Endodermal cell (in vitro differentiated cells): ENCODE results near the gene ERC1. TPM values are rescaled to one million over a fixed set of nuclear protein-coding genes. Genes with fewer than 3 reads are reported as not detected.

Experiments used
- DNase-seq: peaks from one replicate; pipeline ENCODE4 v3.0.0-alpha.2; 2017
- H3K27ac ChIP-seq: 2 replicates; pipeline ENCODE4 v1.5.1; 2013; ENCODE audit warnings: mild to moderate bottlenecking, low read depth, low read length, moderate library complexity
- H3K27me3 ChIP-seq: 2 replicates; pipeline ENCODE4 v1.6.1; 2013; ENCODE audit warnings: mild to moderate bottlenecking, low read length, moderate library complexity; ENCODE audit not compliant: insufficient read depth, control insufficient read depth, poor library complexity, severe bottlenecking
- H3K36me3 ChIP-seq: 2 replicates; pipeline ENCODE4 v1.7.0; 2013; ENCODE audit warnings: mild to moderate bottlenecking, low read length, moderate library complexity; ENCODE audit not compliant: control insufficient read depth, insufficient read depth
- H3K4me1 ChIP-seq: one replicate; pipeline ENCODE4 v1.7.0; 2013; ENCODE audit warnings: low read length; ENCODE audit not compliant: control insufficient read depth, insufficient read depth
- H3K4me3 ChIP-seq: 2 replicates; pipeline ENCODE4 v1.5.1; 2013; ENCODE audit warnings: mild to moderate bottlenecking, low read length, moderate library complexity
- H3K9ac ChIP-seq: 2 replicates; pipeline ENCODE4 v1.6.1; 2013; ENCODE audit warnings: mild to moderate bottlenecking, low read length, moderate library complexity; ENCODE audit not compliant: poor library complexity, severe bottlenecking; ENCODE audit errors: extremely low read depth
- H3K9me3 ChIP-seq: 2 replicates; pipeline ENCODE4 v1.6.1; 2013; ENCODE audit warnings: mild to moderate bottlenecking, low read length, moderate library complexity; ENCODE audit not compliant: control insufficient read depth
- H3K27ac Mint-ChIP-seq: 2 replicates; pipeline ENCODE4 v1.8.0; 2020; ENCODE audit warnings: mixed read lengths
- H3K27me3 Mint-ChIP-seq: 2 replicates; pipeline ENCODE4 v1.8.0; 2021; ENCODE audit warnings: mild to moderate bottlenecking, mixed read lengths; ENCODE audit not compliant: insufficient read depth
- H3K36me3 Mint-ChIP-seq: 2 replicates; pipeline ENCODE4 v1.8.0; 2020; ENCODE audit warnings: low read depth, mixed read lengths
- H3K4me1 Mint-ChIP-seq: 2 replicates; pipeline ENCODE4 v1.8.0; 2020; ENCODE audit warnings: mixed read lengths
- H3K4me3 Mint-ChIP-seq: 2 replicates; pipeline ENCODE4 v1.8.0; 2020; ENCODE audit warnings: mild to moderate bottlenecking, moderate library complexity, mixed read lengths
- H3K9me3 Mint-ChIP-seq: 2 replicates; pipeline ENCODE4 v1.8.0; 2020; ENCODE audit warnings: mild to moderate bottlenecking, mixed read lengths
- WGBS, 2 experiments: methylation state at CpG; one replicate each; pipeline versions ENCODE4 v1.1.5 to v1.1.7; 2013; ENCODE audit warnings: missing lambda C conversion rate in 2 of 2, mixed read lengths in 1 of 2; ENCODE audit not compliant: insufficient coverage in 1 of 2, insufficient read length in 1 of 2; 5-methylcytosine and 5-hydroxymethylcytosine counted together
- total RNA-seq, 2 donors: library from RNA; stranded (reverse); fragmentation: NEBNext Ultra II Directional in 1 of 2; extraction: Animal tissue kit (Norgen Biotek cat#: 25700) in 1 of 2; gene quantifications; 2 replicates in 1 of 2; 3 replicates in 1 of 2; pipeline ENCODE4 v1.2.1, GENCODE V29; 2021
- TF ChIP-seq, protein P1 (sequence below): fragments of 200-600 bp; sonication (generic); conservative IDR thresholded peaks from 2 replicates; pipeline ENCODE4 v1.5.0; 2021; ENCODE audit warnings: antibody characterized with exemption, mild to moderate bottlenecking

Gene ERC1
- total RNA-seq, 2 donors from 2014 or later = 60.6 to 159 TPM

DNA sequence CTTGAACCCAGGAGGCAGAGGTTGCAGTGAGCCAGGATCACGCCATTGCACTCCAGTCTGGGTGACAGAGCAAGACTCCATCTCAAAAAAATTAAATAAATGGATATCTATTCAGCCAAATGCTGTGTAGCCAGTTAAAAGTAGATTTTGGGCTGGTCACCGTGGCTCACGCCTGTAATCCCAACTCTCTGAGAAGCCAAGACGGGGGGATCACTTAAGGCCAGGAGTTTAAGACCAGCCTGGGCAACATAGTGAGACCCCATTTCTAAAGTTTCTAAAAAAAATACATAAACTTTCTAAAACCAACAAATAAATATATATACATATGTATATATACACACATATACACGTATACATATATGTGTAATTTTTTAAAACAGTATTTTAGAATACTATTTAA, 414.6 kb downstream of the ERC1 start:
- H3K9me3 Mint-ChIP-seq = no peaks in the 10 kb centered on the region
- H3K4me1 Mint-ChIP-seq = no peaks in the 10 kb centered on the region

GRCh38 chr12:1410794-1411193, 419.8 kb downstream of the ERC1 start:
- no peaks in the 10 kb centered on the region for H3K4me1 Mint-ChIP-seq
- no peaks in the 10 kb centered on the region for H3K9me3 ChIP-seq
- H3K27ac Mint-ChIP-seq = no peak overlapping the region
- TF ChIP-seq, protein P1, sequence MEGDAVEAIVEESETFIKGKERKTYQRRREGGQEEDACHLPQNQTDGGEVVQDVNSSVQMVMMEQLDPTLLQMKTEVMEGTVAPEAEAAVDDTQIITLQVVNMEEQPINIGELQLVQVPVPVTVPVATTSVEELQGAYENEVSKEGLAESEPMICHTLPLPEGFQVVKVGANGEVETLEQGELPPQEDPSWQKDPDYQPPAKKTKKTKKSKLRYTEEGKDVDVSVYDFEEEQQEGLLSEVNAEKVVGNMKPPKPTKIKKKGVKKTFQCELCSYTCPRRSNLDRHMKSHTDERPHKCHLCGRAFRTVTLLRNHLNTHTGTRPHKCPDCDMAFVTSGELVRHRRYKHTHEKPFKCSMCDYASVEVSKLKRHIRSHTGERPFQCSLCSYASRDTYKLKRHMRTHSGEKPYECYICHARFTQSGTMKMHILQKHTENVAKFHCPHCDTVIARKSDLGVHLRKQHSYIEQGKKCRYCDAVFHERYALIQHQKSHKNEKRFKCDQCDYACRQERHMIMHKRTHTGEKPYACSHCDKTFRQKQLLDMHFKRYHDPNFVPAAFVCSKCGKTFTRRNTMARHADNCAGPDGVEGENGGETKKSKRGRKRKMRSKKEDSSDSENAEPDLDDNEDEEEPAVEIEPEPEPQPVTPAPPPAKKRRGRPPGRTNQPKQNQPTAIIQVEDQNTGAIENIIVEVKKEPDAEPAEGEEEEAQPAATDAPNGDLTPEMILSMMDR = no peak
- H3K9ac ChIP-seq = no peak overlapping the region
- no peaks in the 10 kb centered on the region for H3K9me3 Mint-ChIP-seq
- H3K4me3 ChIP-seq = no peak overlapping the region
- no peaks in the 10 kb centered on the region for H3K27me3 Mint-ChIP-seq
- no peak for DNase-seq
- H3K27me3 ChIP-seq = no peaks in the 10 kb centered on the region
- WGBS, 2 experiments = 88 to 100% methylated on average over 1 of the region's 1 CpG
- no peak overlapping the region for H3K4me3 Mint-ChIP-seq
- no peaks in the 10 kb centered on the region for H3K4me1 ChIP-seq
- peaks cover 14% of the 10 kb centered on the region for H3K36me3 ChIP-seq
- H3K27ac ChIP-seq = no peak overlapping the region
- H3K36me3 Mint-ChIP-seq = peaks cover 62% of the 10 kb centered on the region

More for the DNA sequence above, 414.6 kb downstream of the ERC1 start:
- Histone ChIP-seq H3K27me3 (no peaks in the 10 kb centered on the region), H3K36me3 (peaks cover 6% of the 10 kb centered on the region), H3K4me3 (no peak overlapping the region), H3K4me1 (no peaks in the 10 kb centered on the region), H3K9ac (no peak overlapping the region), H3K27ac (no peak overlapping the region), H3K9me3 (no peaks in the 10 kb centered on the region)
- no peaks in the 10 kb centered on the region for H3K27me3 Mint-ChIP-seq
- TF ChIP-seq, protein P1 = no peak
- peaks cover 21% of the 10 kb centered on the region for H3K36me3 Mint-ChIP-seq
- DNase-seq = no peak
- no peak overlapping the region for H3K4me3 Mint-ChIP-seq
- H3K27ac Mint-ChIP-seq = no peak overlapping the region
- 90 to 96% methylated on average over 3 to 4 of the region's 5 CpGs for WGBS, 2 experiments

GRCh38 chr12:1413930-1414329, 422.9 kb downstream of the ERC1 start:
- Histone ChIP-seq H3K27me3 (no peaks in the 10 kb centered on the region), H3K9ac (no peak overlapping the region), H3K9me3 (peaks cover 5% of the 10 kb centered on the region), H3K4me1 (no peaks in the 10 kb centered on the region), H3K4me3 (no peak overlapping the region), H3K27ac (no peak overlapping the region), H3K36me3 (peaks cover 10% of the 10 kb centered on the region)
- DNase-seq = peak; percentile 56
- Mint-ChIP-seq H3K36me3 (peaks cover 69% of the 10 kb centered on the region), H3K4me1 (no peaks in the 10 kb centered on the region), H3K27me3 (no peaks in the 10 kb centered on the region), H3K9me3 (peaks cover 2% of the 10 kb centered on the region), H3K4me3 (no peak overlapping the region), H3K27ac (no peak overlapping the region)
- 93% methylated on average over 11 to 12 of the region's 12 CpGs for WGBS, 2 experiments
- TF ChIP-seq, protein P1 = no peak
